Epithelial cell of prostate (primary cell): Measurements from ENCODE around the gene MCRS1.

ENCODE experiments used
- DNase-seq: peaks from one replicate; pipeline ENCODE4 v3.0.0-alpha.2; 2011; ENCODE audit warnings: low read depth, low spot score
- H3K27ac ChIP-seq: fragments of 450-650 bp; 2 replicates; pipeline ENCODE4 v1.5.1; 2017; ENCODE audit warnings: mild to moderate bottlenecking

MCRS1 gene

GRCh38 chr12:49557917-49558215 is 10.1 kb downstream of the MCRS1 start:
- no peak overlapping the region for H3K27ac ChIP-seq
- no peak for DNase-seq

- no peak overlapping the region for H3K27ac ChIP-seq
- no peak for DNase-seq
These were observed 10.6 kb downstream of the MCRS1 start for GRCh38 chr12:49557187-49557916.

- H3K27ac ChIP-seq = no peak overlapping the region
These were observed 11.4 kb downstream of the MCRS1 start for GRCh38 chr12:49556391-49557186.

GRCh38 chr12:49555631-49556390 is 12.1 kb downstream of the MCRS1 start:
- H3K27ac ChIP-seq = no peak overlapping the region
- DNase-seq = no peak

More at GRCh38 chr12:49556391-49557186, 11.4 kb downstream of the MCRS1 start:
- DNase-seq = no peak

- H3K27ac ChIP-seq = no peak overlapping the region
- no peak for DNase-seq
These were observed 13.7 kb downstream of the MCRS1 start for GRCh38 chr12:49554266-49554665.

GRCh38 chr12:49553512-49554088 is 14.3 kb downstream of the MCRS1 start:
- H3K27ac ChIP-seq = no peak overlapping the region
- DNase-seq = no peak

GRCh38 chr12:49552899-49553298 is 15.0 kb downstream of the MCRS1 start:
- no peak overlapping the region for H3K27ac ChIP-seq
- no peak for DNase-seq

GRCh38 chr12:49552425-49552824 is 15.5 kb downstream of the MCRS1 start:
- H3K27ac ChIP-seq = no peak overlapping the region
- no peak for DNase-seq

GRCh38 chr12:49552014-49552413 is 15.9 kb downstream of the MCRS1 start:
- DNase-seq = no peak
- no peak overlapping the region for H3K27ac ChIP-seq

GRCh38 chr12:49550693-49551252 is 17.2 kb downstream of the MCRS1 start:
- no peak for DNase-seq
- no peak overlapping the region for H3K27ac ChIP-seq

- H3K27ac ChIP-seq = no peak overlapping the region
- DNase-seq = no peak
These were observed 17.9 kb downstream of the MCRS1 start for GRCh38 chr12:49549735-49550692.

GRCh38 chr12:49548822-49549648 is 18.9 kb downstream of the MCRS1 start:
- no peak overlapping the region for H3K27ac ChIP-seq
- no peak for DNase-seq

GRCh38 chr12:49548481-49548821 is 19.5 kb downstream of the MCRS1 start:
- H3K27ac ChIP-seq = no peak overlapping the region
- no peak for DNase-seq

GRCh38 chr12:49547090-49547690 is 20.8 kb downstream of the MCRS1 start:
- H3K27ac ChIP-seq = no peak overlapping the region
- DNase-seq = no peak

- no peak for DNase-seq
- H3K27ac ChIP-seq = no peak overlapping the region
These were observed 21.5 kb downstream of the MCRS1 start for GRCh38 chr12:49546481-49546880.

GRCh38 chr12:49545815-49546214 is 22.1 kb downstream of the MCRS1 start:
- no peak for DNase-seq
- H3K27ac ChIP-seq = no peak overlapping the region

GRCh38 chr12:49543914-49544815 is 23.8 kb downstream of the MCRS1 start:
- H3K27ac ChIP-seq = no peak overlapping the region
- DNase-seq = no peak
